MCF 10A (cell line): ENCODE results near the gene C1orf21. TPM values are rescaled to one million over a fixed set of nuclear protein-coding genes. Genes with fewer than 3 reads are reported as not detected.

Experiments
- BruUV-seq: library from RNA; stranded (reverse); fragments of 400-500 nt; replicated peaks from 2 replicates; lab custom pipeline; 2021; lab: Mats Ljungman, UMichigan
- CTCF ChIA-PET: fragments of 300-600 bp; sonication (Branson Sonifier 250); formaldehyde crosslinking; extraction: SDS; loops from one replicate; lab custom pipeline; 2021; ENCODE audit warnings: antibody characterized with exemption, inconsistent platforms; lab: Yijun Ruan, JAX
- POLR2A ChIA-PET: fragments of 300-600, 350-650 bp; sonication (Branson Sonifier 250); formaldehyde crosslinking; extraction: SDS; loops from one replicate; lab custom pipeline; 2020; ENCODE audit warnings: antibody characterized with exemption, inconsistent platforms; lab: Yijun Ruan, JAX
- DNase-seq: peaks from one replicate; pipeline ENCODE4 v3.0.0-alpha.2; 2018; ENCODE audit not compliant: unreplicated experiment
- H3K27ac Mint-ChIP-seq: one replicate; pipeline ENCODE4 v1.8.0; 2022; ENCODE audit warnings: mild to moderate bottlenecking, low read depth, mixed read lengths; ENCODE audit not compliant: unreplicated experiment
- H3K27me3 Mint-ChIP-seq: one replicate; pipeline ENCODE4 v1.8.0; 2022; ENCODE audit warnings: mixed read lengths; ENCODE audit not compliant: insufficient read depth, unreplicated experiment
- H3K36me3 Mint-ChIP-seq: one replicate; pipeline ENCODE4 v1.8.0; 2022; ENCODE audit warnings: mild to moderate bottlenecking, moderate library complexity, mixed read lengths; ENCODE audit not compliant: insufficient read depth, unreplicated experiment
- H3K4me1 Mint-ChIP-seq: one replicate; pipeline ENCODE4 v1.8.0; 2022; ENCODE audit warnings: mixed read lengths; ENCODE audit not compliant: insufficient read depth, unreplicated experiment
- H3K4me3 Mint-ChIP-seq: one replicate; pipeline ENCODE4 v1.8.0; 2022; ENCODE audit warnings: mild to moderate bottlenecking, moderate library complexity, mixed read lengths; ENCODE audit not compliant: unreplicated experiment
- H3K9me3 Mint-ChIP-seq: one replicate; pipeline ENCODE4 v1.8.0; 2022; ENCODE audit warnings: mixed read lengths; ENCODE audit not compliant: unreplicated experiment
- intact Hi-C: fragments of 100-400 bp; cut with micrococcal nuclease; formaldehyde crosslinking; loops from 2 replicates; pipeline ENCODE4 v1.14.1; 2022
- total RNA-seq: library from RNA; stranded (reverse); gene quantifications from 2 replicates; pipeline ENCODE4 v1.2.3, GENCODE V29; 2022
- TF ChIP-seq, protein P1 (sequence below): fragments of 200-600 bp; IDR thresholded peaks from one replicate; pipeline ENCODE4 v1.8.0; 2022; ENCODE audit warnings: antibody characterized with exemption, mild to moderate bottlenecking; ENCODE audit not compliant: unreplicated experiment

Gene C1orf21
- total RNA-seq, 1 experiment from 2014 or later = 23.2 TPM

DNA sequence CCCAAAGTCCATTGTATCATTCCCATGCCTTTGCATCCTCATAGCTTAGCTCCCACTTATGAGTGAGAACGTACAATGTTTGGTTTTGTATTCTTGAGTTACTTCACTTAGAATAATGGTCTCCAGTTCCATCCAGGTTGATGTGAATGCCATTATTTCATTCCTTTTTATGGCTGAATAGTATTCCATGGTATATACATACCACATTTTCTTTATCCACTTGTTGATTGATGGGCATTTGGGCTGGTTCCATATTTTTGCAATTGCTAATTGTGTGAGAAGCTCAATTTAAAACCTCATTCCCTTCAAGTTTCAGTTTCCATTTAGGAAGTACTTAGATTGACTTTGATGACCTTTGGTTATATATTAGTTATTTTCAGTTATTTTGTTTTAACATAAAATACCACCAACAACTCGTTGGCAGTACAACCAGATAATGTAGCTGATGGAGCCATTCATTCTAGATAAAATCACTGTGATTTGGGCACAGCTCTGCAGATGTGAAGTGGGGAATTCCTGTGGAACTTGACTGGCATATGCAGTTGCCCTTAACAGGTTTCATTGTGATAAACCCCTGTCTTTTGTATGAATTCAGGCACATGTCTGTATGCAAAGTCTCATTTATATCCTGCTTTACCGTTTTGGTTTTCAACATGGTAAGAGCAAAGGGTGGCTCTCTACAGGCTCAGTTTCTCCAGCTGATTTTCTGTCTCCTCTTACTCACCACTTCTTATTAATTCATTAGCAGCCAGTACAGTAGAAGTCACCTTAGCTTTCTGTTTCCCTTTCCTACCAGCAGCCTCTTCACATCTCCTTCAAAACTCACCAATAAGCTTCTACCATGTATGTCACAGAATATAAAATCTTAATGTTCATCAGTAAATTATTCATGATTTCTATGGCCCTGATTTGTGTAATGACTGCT is 170.9 kb downstream of the C1orf21 start:
- H3K27me3 Mint-ChIP-seq = no peaks in the 10 kb centered on the region
- no TSS peak for BruUV-seq
- intact Hi-C loops = loop anchor here (2.0 to 5.0 kb wide), 2 partner anchors 135 to 171 kb away; partner anchors contain the start of gene C1orf21
- H3K36me3 Mint-ChIP-seq = peaks cover 9% of the 10 kb centered on the region
- H3K9me3 Mint-ChIP-seq = no peaks in the 10 kb centered on the region
- peaks cover 47% of the 10 kb centered on the region for H3K4me1 Mint-ChIP-seq
- no peak overlapping the region for H3K4me3 Mint-ChIP-seq
- H3K27ac Mint-ChIP-seq = peak overlapping the region; percentile 91
- POLR2A ChIA-PET = interaction anchor here (0.6 to 4.2 kb wide), 10 partner anchors 11 to 847 kb away, joined by 3 to 45 read pairs (median 4); partner anchors contain the start of gene C1orf21
- DNase-seq = no peak
- CTCF ChIA-PET = interaction anchor here (0.7 to 2.5 kb wide), 4 partner anchors 21 to 1265 kb away, joined by 3 to 7 read pairs (median 4); no protein-coding TSS in a partner anchor
- TF ChIP-seq, protein P1, sequence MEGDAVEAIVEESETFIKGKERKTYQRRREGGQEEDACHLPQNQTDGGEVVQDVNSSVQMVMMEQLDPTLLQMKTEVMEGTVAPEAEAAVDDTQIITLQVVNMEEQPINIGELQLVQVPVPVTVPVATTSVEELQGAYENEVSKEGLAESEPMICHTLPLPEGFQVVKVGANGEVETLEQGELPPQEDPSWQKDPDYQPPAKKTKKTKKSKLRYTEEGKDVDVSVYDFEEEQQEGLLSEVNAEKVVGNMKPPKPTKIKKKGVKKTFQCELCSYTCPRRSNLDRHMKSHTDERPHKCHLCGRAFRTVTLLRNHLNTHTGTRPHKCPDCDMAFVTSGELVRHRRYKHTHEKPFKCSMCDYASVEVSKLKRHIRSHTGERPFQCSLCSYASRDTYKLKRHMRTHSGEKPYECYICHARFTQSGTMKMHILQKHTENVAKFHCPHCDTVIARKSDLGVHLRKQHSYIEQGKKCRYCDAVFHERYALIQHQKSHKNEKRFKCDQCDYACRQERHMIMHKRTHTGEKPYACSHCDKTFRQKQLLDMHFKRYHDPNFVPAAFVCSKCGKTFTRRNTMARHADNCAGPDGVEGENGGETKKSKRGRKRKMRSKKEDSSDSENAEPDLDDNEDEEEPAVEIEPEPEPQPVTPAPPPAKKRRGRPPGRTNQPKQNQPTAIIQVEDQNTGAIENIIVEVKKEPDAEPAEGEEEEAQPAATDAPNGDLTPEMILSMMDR = no peak

DNA sequence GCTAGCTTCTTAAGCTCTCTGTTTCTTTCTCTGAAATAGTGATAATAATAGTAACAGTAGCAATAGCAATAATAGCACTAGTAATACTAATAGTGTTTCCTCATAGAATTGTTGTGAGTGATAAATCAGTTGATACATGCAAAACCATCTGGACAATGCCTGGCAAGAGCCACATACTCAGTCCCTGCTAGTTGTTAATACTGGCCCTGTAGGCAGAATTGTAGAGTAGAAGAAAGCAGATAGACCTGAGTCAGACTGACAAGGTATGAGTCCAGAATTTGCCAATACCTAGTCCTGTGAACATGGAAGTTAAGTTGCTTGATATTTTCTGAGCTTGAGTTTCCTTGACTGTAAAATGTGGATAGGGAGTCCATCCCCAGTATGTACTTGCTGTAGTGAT is 171.9 kb downstream of the C1orf21 start:
- ChIA-PET CTCF (interaction anchor here (0.9 kb wide), 1 partner anchor 44 kb away, joined by 4 read pairs; no protein-coding TSS in a partner anchor), POLR2A (interaction anchor here (0.6 to 4.2 kb wide), 6 partner anchors 10 to 172 kb away, joined by 3 to 45 read pairs (median 4); partner anchors contain the start of gene C1orf21)
- intact Hi-C loops = loop anchor here (5.0 kb wide), 1 partner anchor 134 kb away; no protein-coding TSS in a partner anchor
- TF ChIP-seq, protein P1 = no peak
- no peaks in the 10 kb centered on the region for H3K27me3 Mint-ChIP-seq
- BruUV-seq = no TSS peak
- peak overlapping the region; percentile 42 for H3K27ac Mint-ChIP-seq
- peak; percentile 46 for DNase-seq
- H3K36me3 Mint-ChIP-seq = peaks cover 9% of the 10 kb centered on the region
- H3K9me3 Mint-ChIP-seq = no peaks in the 10 kb centered on the region
- H3K4me1 Mint-ChIP-seq = peaks cover 54% of the 10 kb centered on the region
- no peak overlapping the region for H3K4me3 Mint-ChIP-seq

GRCh38 chr1:184559117-184559713 is 172.4 kb downstream of the C1orf21 start:
- H3K27me3 Mint-ChIP-seq = no peaks in the 10 kb centered on the region
- peak; percentile 61 for DNase-seq
- no peak overlapping the region for H3K4me3 Mint-ChIP-seq
- ChIA-PET POLR2A (interaction anchor here (0.8 to 1.9 kb wide), 3 partner anchors 22 to 172 kb away, joined by 3 to 4 read pairs (median 3); partner anchors contain the start of gene C1orf21), CTCF (interaction anchor here (0.9 kb wide), 1 partner anchor 45 kb away, joined by 4 read pairs; no protein-coding TSS in a partner anchor)
- peak overlapping the region; percentile 42 for H3K27ac Mint-ChIP-seq
- peaks cover 9% of the 10 kb centered on the region for H3K36me3 Mint-ChIP-seq
- no peaks in the 10 kb centered on the region for H3K9me3 Mint-ChIP-seq
- intact Hi-C loops = loop anchor here (5.0 kb wide), 1 partner anchor 133 kb away; no protein-coding TSS in a partner anchor
- H3K4me1 Mint-ChIP-seq = peaks cover 54% of the 10 kb centered on the region
- TF ChIP-seq, protein P1 = no peak
- BruUV-seq = no TSS peak
